NCI-H345 (cell line): ENCODE results near the gene PNLDC1.
"Not testable (repeated sequence)": the region's sequence is repeated elsewhere in the genome, so short reads cannot be mapped to it uniquely, and the experiment has no call there.

Experiments
- DNase-seq: peaks from one replicate; lab custom pipeline; 2025; lab: John Stamatoyannopoulos, UW

The PNLDC1 gene

DNA sequence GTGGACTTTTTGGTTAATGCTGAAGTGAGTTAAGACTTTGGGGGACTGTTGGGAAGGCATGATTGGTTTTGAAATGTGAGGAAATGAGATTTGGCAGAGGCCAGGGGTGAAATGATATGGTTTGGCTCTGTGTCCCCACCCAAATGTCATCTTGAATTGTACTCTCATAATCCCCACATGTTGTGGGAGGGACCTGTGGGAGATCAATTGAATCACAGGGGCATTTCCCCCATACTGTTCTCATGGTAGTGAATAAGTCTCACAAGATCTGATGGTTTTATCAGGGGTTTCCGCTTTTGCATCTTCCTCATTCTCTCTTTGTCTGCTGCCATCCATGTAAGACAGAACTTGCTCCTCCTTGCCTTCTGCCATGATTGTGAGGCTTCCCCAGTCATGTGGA lies 49.8 kb downstream of the PNLDC1 start:
- DNase-seq: not testable (repeated sequence)

DNA sequence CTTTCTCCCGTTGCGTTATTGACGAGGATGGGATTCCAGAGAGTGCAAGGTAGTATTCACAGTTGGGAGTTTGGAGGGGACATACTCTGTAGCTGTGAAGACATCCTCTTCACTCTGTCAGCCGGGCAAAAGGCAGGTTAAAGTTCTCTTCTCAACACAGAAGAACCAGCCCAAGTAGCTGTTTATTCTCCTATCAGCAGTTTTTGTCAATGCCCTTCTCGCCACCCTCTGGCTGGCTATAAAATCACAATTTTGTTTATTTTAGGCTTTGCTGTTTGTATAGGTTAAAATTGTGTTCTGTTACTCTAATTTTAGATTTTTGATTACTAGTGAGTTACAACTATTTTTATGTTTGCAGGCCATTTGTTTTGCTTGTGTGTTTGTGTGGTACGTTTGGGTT lies 52.8 kb downstream of the PNLDC1 start:
- no peak for DNase-seq

DNA sequence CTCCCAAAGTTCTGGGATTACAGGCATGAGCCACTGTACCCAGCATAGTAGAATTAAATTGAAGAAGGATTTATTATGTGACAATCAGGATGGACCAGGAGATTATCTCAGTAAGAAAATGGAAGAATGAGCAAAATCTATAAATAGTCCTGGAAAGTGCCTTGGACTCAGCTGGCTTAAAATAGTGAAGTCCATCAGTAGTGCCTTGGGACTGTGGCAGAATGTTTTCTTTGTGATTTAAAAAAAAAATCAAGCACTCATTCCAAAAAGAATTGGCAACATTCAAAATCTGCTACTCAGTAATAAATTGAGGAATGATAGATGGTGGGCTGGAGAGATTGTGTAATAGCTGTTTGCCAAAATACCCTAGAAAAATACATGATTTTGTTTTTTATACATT lies 53.7 kb downstream of the PNLDC1 start:
- DNase-seq: no peak

DNA sequence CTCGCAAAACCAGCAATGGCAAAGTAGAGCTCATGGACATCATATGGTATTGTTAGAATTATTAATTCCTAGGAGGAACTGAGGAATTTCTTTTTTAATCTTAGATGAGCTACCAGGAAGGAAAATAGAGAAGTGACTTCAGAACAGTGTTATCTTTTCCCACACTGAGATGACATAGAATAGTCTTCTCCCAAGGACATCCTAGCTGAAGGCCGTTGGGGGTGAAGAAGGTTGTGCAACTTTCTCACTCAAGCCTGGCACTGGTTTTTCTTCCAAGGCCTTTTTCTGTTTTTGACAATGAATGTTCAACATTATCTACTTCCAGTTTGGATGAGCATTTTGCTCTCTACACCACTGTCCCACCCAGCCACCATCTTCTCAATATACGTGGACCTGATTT lies 54.9 kb downstream of the PNLDC1 start:
- DNase-seq: no peak

DNA sequence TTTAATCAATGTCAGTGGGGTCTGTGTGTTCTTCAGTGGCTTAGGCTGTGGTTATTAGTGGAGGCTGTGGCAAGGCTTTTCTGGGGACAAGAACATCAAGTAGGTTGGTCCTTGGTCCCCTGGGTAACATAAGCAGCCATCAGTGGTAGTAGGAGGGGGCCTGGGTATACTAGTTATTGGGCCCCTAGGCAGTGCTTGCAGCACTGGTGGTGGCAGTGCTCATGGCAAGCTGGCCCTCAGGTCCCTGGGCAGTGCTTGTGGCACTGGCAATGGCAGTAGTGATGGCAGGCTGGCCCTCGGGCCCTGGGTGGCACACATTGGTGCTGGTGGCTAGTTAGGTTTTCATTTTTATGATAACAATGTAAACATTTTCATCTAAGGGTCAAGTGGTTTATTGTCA lies 58.2 kb downstream of the PNLDC1 start:
- DNase-seq: no peak

DNA sequence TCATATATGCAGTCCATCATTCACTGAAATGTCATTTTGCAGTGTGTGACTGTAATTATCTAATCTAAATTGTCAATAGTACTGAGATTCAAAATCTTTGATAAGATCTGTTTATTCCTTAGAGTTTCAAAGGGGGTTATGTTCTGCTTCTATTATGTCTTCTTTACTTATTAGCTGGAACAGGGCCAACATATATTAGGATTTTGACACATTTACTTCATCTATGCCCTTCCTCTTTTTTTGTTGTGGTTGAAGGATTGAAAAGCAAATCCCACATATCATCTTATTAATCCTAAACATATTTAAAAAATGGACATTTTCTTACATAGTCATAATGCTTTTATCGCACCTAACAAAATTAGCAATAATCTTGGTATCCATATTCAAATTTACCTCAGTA lies 60.4 kb downstream of the PNLDC1 start:
- DNase-seq: no peak

DNA sequence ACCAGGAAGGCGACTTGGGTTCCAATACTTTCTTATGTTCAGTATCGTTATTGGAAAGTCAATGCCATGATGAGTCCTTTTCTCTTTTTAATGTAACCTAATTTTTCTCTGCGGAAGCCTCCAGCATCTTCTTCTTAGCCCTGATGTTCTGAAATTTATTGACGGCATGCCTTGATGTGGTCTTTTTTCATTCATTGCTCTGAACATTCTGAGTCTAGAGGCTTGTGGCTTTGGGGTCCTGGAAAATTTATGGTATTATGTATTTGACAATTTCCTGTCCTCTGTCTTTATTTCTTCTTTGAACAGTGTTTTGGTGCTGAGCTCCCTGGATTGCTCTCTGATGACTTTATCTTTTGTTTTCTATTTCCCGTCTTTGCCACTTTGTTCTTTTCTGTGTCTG lies 62.0 kb downstream of the PNLDC1 start:
- no peak for DNase-seq

DNA sequence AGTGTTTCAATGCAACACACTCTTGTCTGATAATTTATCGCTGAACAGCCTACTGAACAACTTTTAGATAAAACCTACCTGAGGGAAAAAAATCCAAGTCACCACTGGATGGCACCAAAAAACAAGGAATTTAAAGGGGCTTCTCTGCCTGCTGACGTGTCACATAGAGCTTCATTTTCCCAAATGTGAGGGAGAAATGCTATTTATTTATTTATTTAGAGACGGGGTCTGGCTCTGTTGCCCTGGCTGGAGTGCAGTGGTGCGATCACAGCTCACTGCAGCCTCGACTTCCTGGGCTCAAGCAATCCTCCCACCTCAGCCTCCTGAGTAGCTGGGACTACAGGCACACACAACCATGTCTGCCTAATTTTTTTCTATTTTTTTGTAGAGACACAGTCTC lies 63.3 kb downstream of the PNLDC1 start:
- DNase-seq: peak; percentile 68

DNA sequence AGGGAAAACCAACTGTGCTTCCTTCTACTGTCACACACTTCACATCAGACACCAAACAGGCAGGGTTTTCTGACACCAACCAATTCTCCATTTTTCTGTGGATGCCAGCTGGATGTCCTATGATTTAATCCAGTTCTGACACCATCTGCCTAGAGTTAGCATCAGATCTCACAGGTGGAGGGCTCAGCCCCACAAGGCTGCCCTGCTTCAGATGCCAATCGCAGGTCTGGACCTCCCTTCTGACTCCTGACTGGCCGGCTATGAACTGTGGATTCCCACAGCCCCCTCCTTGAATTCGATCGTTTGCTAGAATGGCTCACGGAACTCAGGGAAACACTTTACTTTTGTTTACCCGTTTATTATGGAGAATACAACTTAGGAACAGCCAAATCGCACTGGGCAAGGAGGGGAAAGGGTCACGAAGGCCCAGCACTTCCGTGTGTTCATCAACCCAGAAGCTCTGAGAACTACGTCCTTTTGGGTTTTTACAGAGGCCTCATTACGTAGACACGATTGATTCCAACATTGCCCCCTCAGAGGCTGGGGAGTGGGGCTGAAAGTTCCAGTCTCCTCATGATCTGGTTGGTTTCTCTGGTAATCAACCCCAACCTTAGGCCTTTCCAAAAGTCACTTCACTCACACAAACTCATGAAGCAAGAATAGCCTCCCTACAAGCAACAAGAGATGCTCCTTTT lies 65.3 kb downstream of the PNLDC1 start:
- no peak for DNase-seq

DNA sequence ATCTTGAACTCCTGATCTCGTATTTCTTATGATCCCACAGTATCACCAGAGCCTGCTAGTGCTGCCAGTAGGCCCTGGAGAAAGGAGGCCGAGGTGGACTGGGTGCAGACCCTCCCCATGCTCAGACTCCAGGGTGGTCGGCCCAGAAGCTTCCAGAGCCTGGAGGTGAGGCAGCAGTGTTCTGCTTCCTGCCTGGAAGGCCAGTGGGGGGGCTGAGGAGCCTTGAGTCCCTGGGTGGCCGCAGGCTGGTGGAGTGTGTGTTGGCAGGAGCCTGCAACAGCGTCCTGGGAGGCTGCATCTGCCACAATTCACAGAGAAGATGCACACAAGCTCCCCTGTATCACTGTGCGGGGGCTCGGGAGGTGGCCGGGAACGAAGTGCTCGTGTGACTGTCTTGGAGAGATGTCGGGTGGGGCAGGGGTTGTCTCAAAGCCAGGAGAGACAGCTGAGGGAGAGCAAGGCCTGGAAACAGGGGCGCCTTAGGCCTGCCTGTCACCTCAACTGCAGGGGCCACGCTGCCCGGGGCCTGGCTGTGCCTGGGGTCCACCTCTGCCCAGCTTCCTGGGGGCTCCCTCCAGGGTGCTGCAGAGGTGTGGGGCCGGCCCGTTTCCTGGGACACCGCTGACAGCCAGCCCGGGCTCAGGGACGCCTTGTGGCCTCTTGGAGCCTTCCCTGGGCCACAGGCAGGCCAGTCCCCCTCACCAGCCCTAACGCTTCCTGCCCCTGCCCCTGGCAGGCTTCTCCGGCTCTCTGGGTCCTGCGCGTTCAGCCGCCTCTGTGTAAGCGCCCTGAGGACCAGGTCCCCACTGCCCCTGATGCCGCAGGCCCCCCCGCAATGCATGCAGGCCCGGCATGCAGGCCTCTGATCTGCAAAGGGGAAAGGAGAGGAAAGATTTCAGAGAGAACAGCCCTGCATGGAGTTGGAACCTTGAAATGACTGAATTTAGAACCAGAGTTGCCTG lies 66.5 kb downstream of the PNLDC1 start:
- DNase-seq: no peak
